HG03039 (cell line): ENCODE measurements around the gene DNAJC5.
"Not testable (repeated sequence)": the region's sequence is repeated elsewhere in the genome, so short reads cannot be mapped to it uniquely, and the experiment has no call there.

Experiments used
- ATAC-seq: cut with Tn5 transposase; IDR thresholded peaks from one replicate; pipeline ENCODE4 v1.9.1; 2021; ENCODE audit warnings: mild to moderate bottlenecking, moderate library complexity; ENCODE audit not compliant: unreplicated experiment

The DNAJC5 gene

GRCh38 chr20:63861365-63861934 lies 33.5 kb upstream of the DNAJC5 start, which contains the start of gene ABHD16B:
Gene ABHD16B, plus strand, starts transcription at chr20:63861498. Its CDS starts 43 bp downstream, at chr20:63861541.
- ATAC-seq = no peak

GRCh38 chr20:63861981-63862901 lies 32.7 kb upstream of the DNAJC5 start:
- ATAC-seq = no peak

GRCh38 chr20:63863021-63863797 lies 31.7 kb upstream of the DNAJC5 start:
- no peak for ATAC-seq

- no peak for ATAC-seq
Observed at GRCh38 chr20:63863798-63864544, 31.0 kb upstream of the DNAJC5 start.

- ATAC-seq = no peak
Observed at GRCh38 chr20:63864545-63864977, 30.4 kb upstream of the DNAJC5 start.

- ATAC-seq = peak; percentile 55
Observed at GRCh38 chr20:63864978-63865640, 29.8 kb upstream of the DNAJC5 start, which contains the start of gene TPD52L2. Gene TPD52L2, plus strand, starts transcription at chr20:63865270. Its CDS starts 96 bp downstream, at chr20:63865366.

GRCh38 chr20:63867042-63867441 lies 27.9 kb upstream of the DNAJC5 start:
- ATAC-seq = not testable (repeated sequence)

- ATAC-seq = no peak
Observed at GRCh38 chr20:63868264-63868663, 26.7 kb upstream of the DNAJC5 start.

GRCh38 chr20:63873477-63873971 lies 21.4 kb upstream of the DNAJC5 start:
- no peak for ATAC-seq

- ATAC-seq = not testable (repeated sequence)
Observed at GRCh38 chr20:63874241-63874640, 20.7 kb upstream of the DNAJC5 start.

GRCh38 chr20:63876489-63877036 lies 18.4 kb upstream of the DNAJC5 start:
- ATAC-seq = no peak

- ATAC-seq = no peak
Observed at GRCh38 chr20:63877755-63878470, 17.0 kb upstream of the DNAJC5 start.

GRCh38 chr20:63878899-63879663 lies 15.8 kb upstream of the DNAJC5 start:
- ATAC-seq = no peak

- ATAC-seq = not testable (repeated sequence)
Observed at GRCh38 chr20:63880901-63881300, 14.0 kb upstream of the DNAJC5 start.

GRCh38 chr20:63881451-63882226 lies 13.3 kb upstream of the DNAJC5 start:
- no peak for ATAC-seq

GRCh38 chr20:63882257-63883200 lies 12.4 kb upstream of the DNAJC5 start:
- ATAC-seq = no peak
